T-helper 17 cell (primary cell): ENCODE results near the gene PRCD. TPM values are rescaled to one million over a fixed set of nuclear protein-coding genes. Genes with fewer than 3 reads are reported as not detected.

ENCODE experiments used
- ATAC-seq: fragments of 150-1000 bp; cut with Tn5 transposase; 2 replicates; pipeline ENCODE4 v1.10.0; 2021; ENCODE audit warnings: mild to moderate bottlenecking, moderate library complexity
- DNase-seq, 3 donors: peaks; one replicate each; pipeline versions ENCODE4 v3.0.0 to v3.0.0-alpha.2; 2020 to 2021
- H3K9me3 ChIP-seq: one replicate; pipeline ENCODE4 v1.7.0; 2013; ENCODE audit warnings: low read length, mild to moderate bottlenecking; ENCODE audit not compliant: control insufficient read depth, poor library complexity, severe bottlenecking
- H3K27ac Mint-ChIP-seq: one replicate; pipeline ENCODE4 v1.8.0; 2022; ENCODE audit warnings: mild to moderate bottlenecking, moderate library complexity, mixed read lengths
- H3K27me3 Mint-ChIP-seq: one replicate; pipeline ENCODE4 v1.8.0; 2022; ENCODE audit warnings: mixed read lengths
- H3K36me3 Mint-ChIP-seq: one replicate; pipeline ENCODE4 v1.8.0; 2022; ENCODE audit warnings: low read depth, mixed read lengths
- H3K4me1 Mint-ChIP-seq: one replicate; pipeline ENCODE4 v1.8.0; 2022; ENCODE audit warnings: mild to moderate bottlenecking, mixed read lengths
- H3K4me3 Mint-ChIP-seq: one replicate; pipeline ENCODE4 v1.8.0; 2022; ENCODE audit warnings: mild to moderate bottlenecking, moderate library complexity, mixed read lengths
- total RNA-seq, 4 donors: library from RNA in 2 of 4; stranded (reverse) in 2 of 4; gene quantifications; one replicate each; pipeline ENCODE4 v1.2.3 and lab custom pipeline; 2022 to 2026

Gene PRCD
- total RNA-seq, 2 donors from 2014 or later, result 1.1 TPM; not detected in 1

DNA sequence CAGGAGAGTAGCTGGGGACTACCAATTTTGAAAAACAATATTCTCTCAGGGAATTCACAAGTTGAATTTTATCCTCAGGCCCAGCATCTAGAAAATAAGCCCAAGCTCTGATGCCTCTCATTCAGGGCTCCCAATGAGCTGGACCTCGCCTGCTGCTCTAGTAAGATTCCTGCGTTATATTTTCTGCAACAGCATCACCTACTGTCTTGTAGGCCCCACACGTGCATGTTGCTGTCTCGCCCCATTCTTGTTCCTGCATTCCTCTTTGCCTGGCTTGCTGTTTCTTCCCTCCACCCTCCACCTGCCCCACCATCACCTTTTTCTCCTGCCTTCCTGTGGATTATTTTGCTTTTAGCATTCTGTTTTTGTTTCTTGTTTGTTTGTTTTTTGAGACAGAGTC lies 54.1 kb downstream of the PRCD start:
- no peaks in the 10 kb centered on the region for H3K9me3 ChIP-seq
- no peak overlapping the region for H3K27ac Mint-ChIP-seq
- no peak overlapping the region for H3K4me3 Mint-ChIP-seq
- H3K36me3 Mint-ChIP-seq, result peaks cover 6% of the 10 kb centered on the region
- DNase-seq, result no peak
- peaks cover 60% of the 10 kb centered on the region for H3K27me3 Mint-ChIP-seq
- peaks cover 4% of the 10 kb centered on the region for H3K4me1 Mint-ChIP-seq
- ATAC-seq, result no peak

DNA sequence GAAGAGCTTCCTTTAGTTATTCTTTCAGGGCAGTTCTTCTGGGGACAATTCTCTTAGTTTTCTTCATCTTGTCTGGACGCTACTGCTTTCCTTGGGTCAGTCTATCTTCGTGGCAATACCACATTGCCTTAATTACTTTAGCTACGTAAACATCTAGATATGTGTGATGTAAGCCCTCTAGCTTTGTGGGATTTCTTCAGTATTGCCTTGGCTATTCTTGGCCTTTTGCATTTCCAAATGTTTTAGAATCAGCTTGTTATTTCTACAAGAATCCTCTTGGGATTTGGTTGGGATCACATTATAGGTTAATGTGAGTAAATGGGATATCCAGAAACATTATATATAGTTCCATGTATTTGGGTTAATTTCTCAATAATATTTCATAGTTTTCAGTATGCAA lies 54.8 kb downstream of the PRCD start:
- H3K9me3 ChIP-seq, result no peaks in the 10 kb centered on the region
- H3K4me1 Mint-ChIP-seq, result peaks cover 3% of the 10 kb centered on the region
- peaks cover 54% of the 10 kb centered on the region for H3K27me3 Mint-ChIP-seq
- H3K36me3 Mint-ChIP-seq, result peaks cover 6% of the 10 kb centered on the region
- no peak overlapping the region for H3K27ac Mint-ChIP-seq
- ATAC-seq, result no peak
- DNase-seq, result no peak
- no peak overlapping the region for H3K4me3 Mint-ChIP-seq

Other genes starting within 250 kb of the PRCD start
- 1 to 10 TPM; 1.7 to 3.6 TPM for gene QRICH2, start 231.8 kb upstream of the PRCD start, total RNA-seq
- 10 to 100 TPM; 19.4 to 22.1 TPM for gene PRPSAP1, start 186.1 kb upstream of the PRCD start, total RNA-seq
- gene SPHK1, start 155.4 kb upstream of the PRCD start, total RNA-seq, result 1 to 10 TPM; 2.4 to 6.0 TPM
- gene UBE2O, start 86.9 kb upstream of the PRCD start, total RNA-seq, result 10 to 100 TPM; 29.1 to 38.9 TPM
- gene AANAT, start 72.4 kb upstream of the PRCD start, total RNA-seq, result not detected
- gene RHBDF2, start 38.6 kb upstream of the PRCD start, total RNA-seq, result 10 to 100 TPM; 38.3 to 48.7 TPM
- not detected for gene CYGB, start 2.3 kb upstream of the PRCD start, total RNA-seq
- 1 to 10 TPM in 1 of 2 donors, under 1 TPM in 1; 0.68 to 2.2 TPM for gene ST6GALNAC2, start 45.8 kb downstream of the PRCD start, total RNA-seq
- 1 to 10 TPM; 4.1 to 8.4 TPM for gene ST6GALNAC1, start 103.7 kb downstream of the PRCD start, total RNA-seq
- gene MXRA7, start 170.9 kb downstream of the PRCD start, total RNA-seq, result 1 to 10 TPM; 5.7 to 8.0 TPM
- 100 to 1,000 TPM; 124 to 137 TPM for gene JMJD6, start 186.6 kb downstream of the PRCD start, total RNA-seq
- gene METTL23, start 186.8 kb downstream of the PRCD start, total RNA-seq, result 10 to 100 TPM; 35.1 to 36.2 TPM
- gene SRSF2, start 197.3 kb downstream of the PRCD start, total RNA-seq, result 100 to 1,000 TPM; 351 to 393 TPM
- gene MFSD11, start 198.1 kb downstream of the PRCD start, total RNA-seq, result 10 to 100 TPM; 29.4 to 36.7 TPM